H1 (cell line): ENCODE measurements around the gene TIGD6. TPM values are rescaled to one million over a fixed set of nuclear protein-coding genes. Genes with fewer than 3 reads are reported as not detected.

Source experiments
- CTCF ChIA-PET: fragments of 300-600 bp; sonication (Branson Sonifier 250); formaldehyde crosslinking; loops from one replicate; lab custom pipeline; 2021; ENCODE audit not compliant: partially characterized antibody; lab: Charles Lee
- POLR2A ChIA-PET: fragments of 300-600 bp; sonication (Branson Sonifier 250); formaldehyde crosslinking; loops from one replicate; lab custom pipeline; 2021; ENCODE audit warnings: inconsistent platforms; ENCODE audit not compliant: partially characterized antibody; lab: Charles Lee
- DNase-seq, 2 experiments: peaks; one replicate each; pipeline versions ENCODE4 v3.0.0 to v3.0.0-alpha.2; 2010 to 2022; ENCODE audit warnings: low spot score in 2 of 2, low read depth in 1 of 2, mixed read lengths in 1 of 2
- FAIRE-seq: peaks from 2 replicates; lab custom pipeline; 2011; peaks lifted over from hg19 to GRCh38; lab: Jason Lieb, UNC
- H2AFZ ChIP-seq: 2 replicates; pipeline ENCODE4 v1.8.1; 2012; ENCODE audit warnings: low read length, inconsistent platforms
- H2AK5ac ChIP-seq: 2 replicates; pipeline ENCODE4 v1.6.1; 2013; ENCODE audit warnings: low read depth, low read length
- H2BK120ac ChIP-seq: replicated peaks from 2 replicates; pipeline ENCODE3; 2013; ENCODE audit warnings: low read depth, low read length, inconsistent platforms
- H2BK12ac ChIP-seq: 2 replicates; pipeline ENCODE4 v1.6.1; 2013; ENCODE audit warnings: low read depth, low read length
- H2BK15ac ChIP-seq: 2 replicates; pipeline ENCODE4 v1.6.1; 2013; ENCODE audit warnings: low read length
- H2BK20ac ChIP-seq: 2 replicates; pipeline ENCODE4 v1.6.1; 2013; ENCODE audit warnings: low read length
- H2BK5ac ChIP-seq: 2 replicates; pipeline ENCODE4 v1.6.1; 2013; ENCODE audit warnings: low read depth, low read length
- H3K14ac ChIP-seq: 2 replicates; pipeline ENCODE4 v1.6.1; 2013; ENCODE audit warnings: inconsistent platforms; ENCODE audit not compliant: insufficient read length
- H3K18ac ChIP-seq: 2 replicates; pipeline ENCODE4 v1.6.1; 2013; ENCODE audit warnings: low read length; ENCODE audit errors: extremely low read depth
- H3K23ac ChIP-seq: 2 replicates; pipeline ENCODE4 v1.6.1; 2013; ENCODE audit warnings: inconsistent platforms; ENCODE audit not compliant: insufficient read length
- H3K23me2 ChIP-seq: 2 replicates; pipeline ENCODE4 v1.6.1; 2013; ENCODE audit warnings: low read depth, low read length
- H3K27ac ChIP-seq: 2 replicates; pipeline ENCODE4 v1.6.1; 2011; ENCODE audit warnings: low read depth, low read length, inconsistent platforms
- H3K27me3 ChIP-seq, 4 experiments: replicated peaks in 1 of 4; 1 replicate in 1 of 4; 2 replicates in 3 of 4; pipeline versions ENCODE4 v1.6.1 to v1.8.1; 2011 to 2013; ENCODE audit warnings: low read length in 3 of 4, mild to moderate bottlenecking in 3 of 4, inconsistent platforms in 2 of 4, mixed read lengths in 2 of 4, moderate library complexity in 1 of 4; ENCODE audit not compliant: control insufficient read depth in 3 of 4, insufficient read depth in 3 of 4; ENCODE audit errors: extremely low read depth in 1 of 4
- H3K36me3 ChIP-seq, 4 experiments: 2 replicates each; pipeline versions ENCODE4 v1.6.1 to v1.8.1; 2011 to 2013; ENCODE audit warnings: mild to moderate bottlenecking in 4 of 4, low read length in 3 of 4, moderate library complexity in 2 of 4, control low read depth in 1 of 4, inconsistent platforms in 1 of 4; ENCODE audit not compliant: insufficient read depth in 4 of 4, control insufficient read depth in 2 of 4
- H3K4ac ChIP-seq: replicated peaks from 2 replicates; pipeline ENCODE3; 2013; ENCODE audit warnings: low read length, low read depth, mixed read lengths, inconsistent platforms; ENCODE audit not compliant: insufficient read length
- H3K4me1 ChIP-seq, 4 experiments: replicated peaks in 1 of 4; 1 replicate in 1 of 4; 2 replicates in 3 of 4; pipeline versions ENCODE4 v1.6.1 to v1.8.1; 2011 to 2013; ENCODE audit warnings: low read length in 3 of 4, inconsistent platforms in 2 of 4, mixed read lengths in 1 of 4; ENCODE audit not compliant: insufficient read depth in 4 of 4, control insufficient read depth in 3 of 4
- H3K4me2 ChIP-seq, 2 experiments: 2 replicates each; pipeline versions ENCODE4 v1.6.1 to v1.8.1; 2011 to 2013; ENCODE audit warnings: low read depth in 2 of 2, low read length in 2 of 2, control low read depth in 1 of 2, inconsistent platforms in 1 of 2, mild to moderate bottlenecking in 1 of 2; ENCODE audit not compliant: insufficient read depth in 1 of 2
- H3K4me3 ChIP-seq, 4 experiments: fragments of 200-600, 300-600 bp in 1 of 4; sonication (generic), shearing (Covaris generic), sonication (Bioruptor Twin) in 1 of 4; 2 replicates each; pipeline versions ENCODE4 v1.5.1 to v1.8.1; 2011 to 2016; ENCODE audit warnings: low read length in 4 of 4, low read depth in 3 of 4, control low read depth in 2 of 4, inconsistent platforms in 2 of 4, mild to moderate bottlenecking in 2 of 4, mixed read lengths in 1 of 4, moderate library complexity in 1 of 4; ENCODE audit not compliant: insufficient read depth in 2 of 4; ENCODE audit errors: extremely low read depth in 1 of 4
- H3K56ac ChIP-seq: replicated peaks from 2 replicates; pipeline ENCODE3; 2013; ENCODE audit warnings: low read depth, mild to moderate bottlenecking, mixed read lengths, low read length, inconsistent platforms; ENCODE audit not compliant: insufficient read length
- H3K79me1 ChIP-seq: 2 replicates; pipeline ENCODE4 v1.6.1; 2013; ENCODE audit warnings: low read depth, low read length, control low read depth
- H3K79me2 ChIP-seq, 2 experiments: 2 replicates each; pipeline versions ENCODE4 v1.6.1 to v1.8.1; 2012 to 2013; ENCODE audit warnings: low read length in 2 of 2, mild to moderate bottlenecking in 2 of 2, inconsistent platforms in 1 of 2; ENCODE audit not compliant: insufficient read depth in 2 of 2, control insufficient read depth in 1 of 2
- H3K9ac ChIP-seq, 4 experiments: replicated peaks in 1 of 4; 1 replicate in 1 of 4; 2 replicates in 3 of 4; pipeline versions ENCODE4 v1.6.1 to v1.8.1; 2011 to 2013; ENCODE audit warnings: low read depth in 3 of 4, low read length in 3 of 4, control low read depth in 2 of 4, mild to moderate bottlenecking in 2 of 4, moderate library complexity in 2 of 4, inconsistent platforms in 1 of 4; ENCODE audit errors: extremely low read depth in 1 of 4
- H3K9me3 ChIP-seq, 2 experiments: 2 replicates each; pipeline versions ENCODE4 v1.6.1 to v1.8.1; 2012 to 2013; ENCODE audit warnings: mild to moderate bottlenecking in 2 of 2, moderate library complexity in 2 of 2, control low read depth in 1 of 2, inconsistent platforms in 1 of 2, low read depth in 1 of 2, low read length in 1 of 2, mixed read lengths in 1 of 2; ENCODE audit not compliant: insufficient read depth in 2 of 2
- H4K20me1 ChIP-seq, 2 experiments: replicated peaks in 1 of 2; 2 replicates each; pipeline versions ENCODE3 to v1.8.1; 2011 to 2013; ENCODE audit warnings: inconsistent platforms in 2 of 2, low read length in 2 of 2, mild to moderate bottlenecking in 1 of 2; ENCODE audit not compliant: insufficient read depth in 2 of 2, control insufficient read depth in 1 of 2
- H4K5ac ChIP-seq: 2 replicates; pipeline ENCODE4 v1.6.1; 2013; ENCODE audit warnings: low read length, low read depth, mixed read lengths, inconsistent platforms; ENCODE audit not compliant: insufficient read length
- H4K8ac ChIP-seq: 2 replicates; pipeline ENCODE4 v1.8.0; 2013; ENCODE audit warnings: mild to moderate bottlenecking, moderate library complexity, low read length, inconsistent platforms; ENCODE audit not compliant: insufficient read depth; ENCODE audit errors: extremely low read depth
- H4K91ac ChIP-seq: replicated peaks from 2 replicates; pipeline ENCODE3; 2013; ENCODE audit warnings: low read length, mixed read lengths, inconsistent platforms; ENCODE audit not compliant: insufficient read length
- CBX5 ChIP-seq: fragments of 300-800, 300-1000 bp; sonication (generic); IDR thresholded peaks from 2 replicates; pipeline ENCODE4 v1.7.1; 2016; ENCODE audit warnings: antibody characterized with exemption, low read length, low read depth
- CBX8 ChIP-seq: fragments of 300-800, 300-1000 bp; sonication (generic); IDR thresholded peaks from 2 replicates; pipeline ENCODE4 v1.7.1; 2016; ENCODE audit warnings: low read depth, low read length, borderline replicate concordance
- CEBPB ChIP-seq: IDR thresholded peaks from 2 replicates; pipeline ENCODE4 v1.6.1; 2012; ENCODE audit warnings: low read depth, low read length
- EGR1 ChIP-seq: IDR thresholded peaks from 2 replicates; pipeline ENCODE4 v1.6.1; 2011; ENCODE audit warnings: low read depth, low read length, borderline replicate concordance
- EZH2 ChIP-seq: fragments of 200-600 bp; sonication (generic); IDR thresholded peaks from 2 replicates; pipeline ENCODE4 v1.7.1; 2012; ENCODE audit warnings: low read depth, mild to moderate bottlenecking, moderate library complexity, low read length, inconsistent platforms; ENCODE audit not compliant: severe bottlenecking
- GABPA ChIP-seq: IDR thresholded peaks from 2 replicates; pipeline ENCODE4 v1.6.1; 2011; ENCODE audit warnings: mild to moderate bottlenecking, low read length, moderate library complexity, borderline replicate concordance; ENCODE audit not compliant: insufficient read depth
- JUN ChIP-seq: IDR thresholded peaks from 2 replicates; pipeline ENCODE4 v1.6.1; 2011; ENCODE audit warnings: low read depth, mild to moderate bottlenecking, improper control_type of control experiment, low read length
- MAFK ChIP-seq: IDR thresholded peaks from 2 replicates; pipeline ENCODE4 v1.6.1; 2012; ENCODE audit warnings: low read depth, mild to moderate bottlenecking, improper control_type of control experiment, low read length
- NRF1 ChIP-seq: IDR thresholded peaks from 2 replicates; pipeline ENCODE4 v1.6.1; 2011; ENCODE audit warnings: mild to moderate bottlenecking, low read depth, low read length, improper control_type of control experiment
- POLR2AphosphoS5 ChIP-seq: IDR thresholded peaks from 2 replicates; pipeline ENCODE4 v1.6.1; 2011; ENCODE audit warnings: low read depth, low read length
- SIRT6 ChIP-seq: IDR thresholded peaks from one replicate; pipeline ENCODE4 v1.7.1; 2012; ENCODE audit warnings: low read length, inconsistent platforms
- SIX5 ChIP-seq: IDR thresholded peaks from 2 replicates; pipeline ENCODE4 v1.6.1; 2011; ENCODE audit warnings: mild to moderate bottlenecking, low read depth, low read length
- SP4 ChIP-seq: IDR thresholded peaks from 2 replicates; pipeline ENCODE4 v1.6.1; 2012; ENCODE audit warnings: low read length, inconsistent platforms
- TAF1 ChIP-seq: IDR thresholded peaks from 2 replicates; pipeline ENCODE4 v1.6.1; 2011; ENCODE audit warnings: mild to moderate bottlenecking, low read depth, low read length
- WGBS, 2 experiments: shearing (Covaris generic) in 1 of 2; methylation state at CpG; one replicate each; pipeline versions ENCODE4 v1.1.6 to v1.1.7; 2013 to 2015; ENCODE audit warnings: low lambda C conversion rate in 2 of 2, mixed read lengths in 2 of 2, inconsistent platforms in 1 of 2, low coverage in 1 of 2, missing lambda C conversion rate in 1 of 2; ENCODE audit not compliant: insufficient replicate concordance in 2 of 2, insufficient coverage in 1 of 2, insufficient read length in 1 of 2; ENCODE audit errors: extremely low coverage in 1 of 2, missing lambda C conversion rate in 1 of 2; 5-methylcytosine and 5-hydroxymethylcytosine counted together
- polyA plus RNA-seq, 7 experiments: library from polyadenylated mRNA; depleted of rRNA in 3 of 7; stranded (reverse) in 5 of 7; unstranded in 2 of 7; fragments of >200 nt in 5 of 7; fragments of 200-250 nt in 2 of 7; gene quantifications; 1 replicate in 5 of 7; 2 replicates in 1 of 7; 4 replicates in 1 of 7; pipeline versions ENCODE4 v1.2.1 to v1.2.3, GENCODE V29; 2011 to 2013; ENCODE audit warnings: missing spikeins in 2 of 7, mixed read lengths in 2 of 7
- total RNA-seq: library from RNA; stranded (reverse); fragmentation: NEBNext Ultra II Directional; extraction: Animal tissue kit (Norgen Biotek cat#: 25700); gene quantifications from 2 replicates; pipeline ENCODE4 v1.2.1, GENCODE V29; 2021

TIGD6 gene
- total and polyA plus RNA-seq, 2 of the 8 experiments (the other 6 are each of a cell fraction or from before 2014, with no cell fraction given): 1.3 to 2.4 TPM

- peaks cover 18 to 76% (median 60%) of the 10 kb centered on the region in 4 experiments for H3K36me3 ChIP-seq
- WGBS, 2 experiments: 91% methylated on average over 7 of the region's 7 CpGs; no CpG with 5 or more reads in 1 of the 2 experiments
- CTCF ChIA-PET: interaction anchor here (1.3 to 2.5 kb wide), 4 partner anchors 10 to 201 kb away, joined by 3 to 10 read pairs (median 6); no protein-coding TSS in a partner anchor
- no peak for TF ChIP-seq EGR1
- TF ChIP-seq JUN: no peak
- no peak for TF ChIP-seq SP4
- no peak for TF ChIP-seq EZH2
- no peak for TF ChIP-seq POLR2AphosphoS5
- TF ChIP-seq TAF1: no peak
- TF ChIP-seq MAFK: no peak
- TF ChIP-seq NRF1: no peak
- no peak for TF ChIP-seq SIX5
- no peak for TF ChIP-seq GABPA
- no peak for TF ChIP-seq SIRT6
- TF ChIP-seq CEBPB: no peak
- no peak for TF ChIP-seq CBX8
- TF ChIP-seq CBX5: no peak
Measured at GRCh38 chr5:150035139-150035895, 34.9 kb upstream of the TIGD6 start.

More at GRCh38 chr5:150035139-150035895, 34.9 kb upstream of the TIGD6 start:
- no peak overlapping the region for H3K4ac ChIP-seq
- no peak overlapping the region for H3K9ac ChIP-seq
- no peaks in the 10 kb centered on the region for H3K9me3 ChIP-seq
- H4K8ac ChIP-seq: no peak overlapping the region
- no peak for DNase-seq
- H2AK5ac ChIP-seq: no peak overlapping the region
- H2BK15ac ChIP-seq: no peak overlapping the region
- H3K14ac ChIP-seq: no peak overlapping the region
- H3K79me1 ChIP-seq: no peaks in the 10 kb centered on the region
- FAIRE-seq: no peak
- no peak overlapping the region for H2BK12ac ChIP-seq
- H3K79me2 ChIP-seq: no peaks in the 10 kb centered on the region
- H2AFZ ChIP-seq: no peak overlapping the region
- no peak overlapping the region for H2BK20ac ChIP-seq
- H2BK120ac ChIP-seq: no peak overlapping the region
- no peak overlapping the region for H3K4me2 ChIP-seq
- no peaks in the 10 kb centered on the region for H3K23me2 ChIP-seq
- H4K5ac ChIP-seq: no peak overlapping the region
- H3K27me3 ChIP-seq: no peaks in the 10 kb centered on the region
- H3K23ac ChIP-seq: no peak overlapping the region
- POLR2A ChIA-PET: interaction anchor here (1.1 kb wide), 1 partner anchor 34 kb away, joined by 3 read pairs; no protein-coding TSS in a partner anchor
- H3K4me3 ChIP-seq: no peak overlapping the region
- no peak overlapping the region for H4K91ac ChIP-seq
- H4K20me1 ChIP-seq: peaks cover 0 to 4% of the 10 kb centered on the region in 2 experiments
- H2BK5ac ChIP-seq: no peak overlapping the region
- no peaks in the 10 kb centered on the region for H3K4me1 ChIP-seq
- no peak overlapping the region for H3K27ac ChIP-seq
- no peak overlapping the region for H3K18ac ChIP-seq
- no peak overlapping the region for H3K56ac ChIP-seq
